ENCODE data around the gene MRPS6. TPM values are rescaled to one million over a fixed set of nuclear protein-coding genes. Genes with fewer than 3 reads are reported as not detected.

Gene MRPS6
- total and polyA plus RNA-seq, 2 of the 4 experiments (the other 2 are of a cell fraction), result 7.5 to 35.1 TPM

DNA sequence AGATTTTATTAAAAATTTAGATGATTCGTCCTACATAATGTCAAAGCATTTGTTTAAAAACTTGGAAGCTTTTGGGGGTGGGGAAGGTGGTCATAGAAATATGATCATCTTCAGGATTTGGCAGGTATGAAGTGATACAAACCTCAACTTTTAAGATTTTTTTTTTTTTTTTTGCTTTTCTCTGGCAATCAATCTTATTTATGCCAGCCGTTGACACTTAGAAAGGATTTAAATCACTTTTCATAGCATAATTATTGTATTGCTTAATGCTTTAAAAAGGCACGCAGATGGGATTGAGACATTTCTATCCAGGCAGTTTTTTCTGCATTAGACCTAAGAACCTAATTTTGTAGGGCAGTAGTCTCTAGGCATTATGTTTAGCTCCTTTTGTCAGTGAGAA lies 19.7 kb downstream of the MRPS6 start:
- peaks cover 30 to 57% of the 10 kb centered on the region in 2 experiments for H3K79me1 ChIP-seq (ENCODE audit: low read depth in 1 of 2, low read length in 2 of 2)
- no peak overlapping the region for H2BK120ac ChIP-seq (ENCODE audit: low read depth, low read length)
- H3K27me3 ChIP-seq (ENCODE audit: control insufficient read depth, insufficient read depth, low read length), result no peaks in the 10 kb centered on the region
- no peak overlapping the region for H4K5ac ChIP-seq (ENCODE audit: low read depth, low read length)
- peaks cover 8% of the 10 kb centered on the region; the same call in 1 of the 2 replicates for H4K20me1 ChIP-seq (ENCODE audit: insufficient read depth, low read length)
- H2AK5ac ChIP-seq (ENCODE audit: low read depth, low read length), result no peak overlapping the region
- DNase-seq, result no peak
- CTCF ChIA-PET, result interaction anchor here (0.6 to 1.1 kb wide), 2 partner anchors 121 to 169 kb away, joined by 3 to 7 read pairs; no protein-coding TSS in a partner anchor
- intact Hi-C loops (cut with micrococcal nuclease), result no loop called here
- H3K27ac ChIP-seq (ENCODE audit: insufficient read depth, low read length), result no peak overlapping the region
- in situ Hi-C loops (cut with MboI; ENCODE audit: low sequenced_read_pairs), result loop anchor here (5.0 kb wide), 1 partner anchor 171 kb away; no protein-coding TSS in a partner anchor
- H3K9me1 ChIP-seq (ENCODE audit: insufficient read depth, low read length), result peaks cover 18% of the 10 kb centered on the region; the same call in 1 of the 2 replicates
- H4K91ac ChIP-seq (ENCODE audit: insufficient read depth, low read depth, low read length), result no peak overlapping the region
- BruUV-seq (replicated peaks), result no TSS peak
- peaks cover 9% of the 10 kb centered on the region for H3K36me3 ChIP-seq (ENCODE audit: control insufficient read depth, insufficient read depth, low read length)
- POLR2A ChIA-PET (ENCODE audit: unreplicated experiment), result no interaction called here
- dilution Hi-C loops (cut with HindIII; ENCODE audit: low sequenced_read_pairs, unreplicated experiment), result no loop called here
- no peak overlapping the region for H3K4me3 ChIP-seq (ENCODE audit: insufficient read depth, low read depth, low read length)
- H3K23ac ChIP-seq (ENCODE audit: low read depth, low read length), result no peak overlapping the region
- H3K4ac ChIP-seq (ENCODE audit: low read depth, low read length), result no peak overlapping the region
- H4K8ac ChIP-seq (ENCODE audit: low read depth in 2 of 2, low read length in 2 of 2), result no peak overlapping the region
- no peak overlapping the region for H2BK5ac ChIP-seq (ENCODE audit: low read depth, low read length, poor library complexity, severe bottlenecking)
- H3K9ac ChIP-seq (ENCODE audit: low read depth, low read length), result no peak overlapping the region
- H2BK20ac ChIP-seq (ENCODE audit: low read depth, low read length), result no peak overlapping the region
- no peak overlapping the region for H3K14ac ChIP-seq (replicated peaks; ENCODE audit: low read depth, low read length)
- H3K18ac ChIP-seq (ENCODE audit: low read depth, low read length), result no peak overlapping the region
- no CpG with 5 or more reads among the region's 3 CpGs for WGBS, 2 experiments (ENCODE audit: extremely low coverage in 2 of 2, insufficient read length in 1 of 2)
- peaks cover 10% of the 10 kb centered on the region for H3K4me1 ChIP-seq (ENCODE audit: control insufficient read depth, insufficient read depth, low read length)
- no peak overlapping the region for H2AK9ac ChIP-seq (replicated peaks; ENCODE audit: low read depth, low read length, poor library complexity)
- ATAC-seq (ENCODE audit: low read depth), result no peak
- H3K9me3 ChIP-seq (ENCODE audit: control insufficient read depth, insufficient read depth, low read length), result no peaks in the 10 kb centered on the region
- no peak overlapping the region for H2BK15ac ChIP-seq (ENCODE audit: low read depth, low read length)
- H3K4me2 ChIP-seq (ENCODE audit: low read depth, low read length), result no peak overlapping the region
- no peak overlapping the region for H2AFZ ChIP-seq (replicated peaks; ENCODE audit: low read length, poor library complexity)
- TF ChIP-seq USF2 (IDR thresholded peaks at IDR 0.05; ENCODE audit: low read depth, low read length) (no peak), FOS (IDR thresholded peaks at IDR 0.05; ENCODE audit: low read depth, low read length) (no peak), MAZ (IDR thresholded peaks at IDR 0.05; ENCODE audit: borderline replicate concordance, low read depth, low read length) (no peak), BHLHE40 (IDR thresholded peaks at IDR 0.05; ENCODE audit: low read depth, low read length) (no peak), MAFK (IDR thresholded peaks at IDR 0.05; ENCODE audit: low read depth, low read length) (no peak), CEBPB (IDR thresholded peaks at IDR 0.05; ENCODE audit: low read depth, low read length) (no peak)
- H3K56ac ChIP-seq (ENCODE audit: extremely low read depth, insufficient read depth, low read length), result no peak overlapping the region
